HG03066 (cell line): ENCODE results near the gene CES5A.
"Not testable (repeated sequence)": the region's sequence is repeated elsewhere in the genome, so short reads cannot be mapped to it uniquely, and the experiment has no call there.

Experiments used
- ATAC-seq: cut with Tn5 transposase; IDR thresholded peaks from one replicate; pipeline ENCODE4 v1.9.1; 2021; ENCODE audit warnings: low read depth; ENCODE audit not compliant: unreplicated experiment

The CES5A gene

DNA sequence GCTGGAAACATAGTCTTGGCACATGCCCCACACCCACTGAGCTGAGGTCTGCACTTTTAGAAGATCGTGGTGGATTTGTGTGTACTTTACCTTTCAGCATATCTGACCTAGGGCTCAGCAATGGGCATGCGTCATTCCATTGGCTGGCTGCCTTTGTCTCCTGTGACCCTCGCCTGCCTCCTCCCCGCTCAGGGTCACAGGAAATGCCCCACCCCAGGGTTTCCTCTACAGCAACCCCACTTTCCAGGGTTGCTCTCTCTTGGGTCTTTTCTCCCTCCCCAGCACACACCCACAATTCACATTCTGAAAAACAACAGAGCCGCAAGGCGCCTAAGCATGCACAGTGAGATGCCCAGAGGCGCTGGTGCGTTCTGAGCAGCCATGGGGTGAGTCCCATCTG lies 71.5 kb downstream of the CES5A start:
- ATAC-seq: not testable (repeated sequence)
